CD4-positive, alpha-beta T cell treated with Interleukin-6 for 4 hours (primary cell): ENCODE measurements around the gene KAT8.
"Not testable (repeated sequence)": the region's sequence is repeated elsewhere in the genome, so short reads cannot be mapped to it uniquely, and the experiment has no call there.

Source experiments
- DNase-seq: peaks from one replicate; pipeline ENCODE4 v3.0.0-alpha.2; 2020; ENCODE audit warnings: mixed read lengths

The KAT8 gene

GRCh38 chr16:31149894-31150890 lies 32.7 kb downstream of the KAT8 start, which contains the start of gene PRSS36:
TSS of gene PRSS36 (minus strand) at chr16:31150066. CDS start at chr16:31150035, 31 bp downstream.
- no peak for DNase-seq

DNA sequence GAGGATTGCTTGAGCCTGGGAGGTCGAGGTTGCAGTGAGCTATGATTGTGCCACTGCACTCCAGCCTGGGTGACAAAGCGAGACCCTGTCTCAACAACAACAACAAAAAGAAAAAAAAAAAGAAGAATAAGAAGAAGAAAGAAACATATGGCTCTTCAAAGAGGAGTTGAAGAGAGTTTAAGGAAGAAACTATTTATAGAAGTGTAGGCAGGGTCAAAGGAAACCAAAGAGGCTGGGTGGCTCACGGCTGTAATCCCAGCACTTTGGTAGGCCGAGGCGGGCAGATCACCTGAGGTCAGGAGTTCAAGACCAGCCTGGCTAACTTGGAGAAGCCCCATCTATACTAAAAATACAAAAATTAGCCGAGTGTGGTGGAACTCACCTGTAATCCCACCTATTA lies 33.5 kb downstream of the KAT8 start:
- not testable (repeated sequence) for DNase-seq

GRCh38 chr16:31157136-31157535 lies 39.7 kb downstream of the KAT8 start:
- DNase-seq: no peak

- no peak for DNase-seq
Measured at GRCh38 chr16:31167315-31167714, 49.9 kb downstream of the KAT8 start.

DNA sequence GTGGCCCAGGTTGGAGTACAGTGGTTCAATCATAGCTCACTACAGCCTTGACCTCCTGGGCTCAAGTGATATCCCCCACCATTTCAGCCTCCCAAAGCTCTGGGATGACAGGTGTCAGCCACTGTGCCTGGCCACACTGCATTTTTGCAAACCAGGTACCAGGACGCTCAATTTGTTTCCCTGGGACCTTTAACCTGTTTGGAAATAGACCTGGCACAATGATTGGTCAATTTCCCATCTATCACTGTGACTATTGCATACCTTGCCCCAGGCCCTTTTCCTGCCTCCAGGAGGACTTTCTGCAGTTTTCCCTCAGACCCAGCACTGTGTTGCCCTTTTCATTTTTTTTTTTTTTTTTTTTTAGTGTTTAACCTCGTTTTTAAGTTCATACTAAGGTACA lies 51.4 kb downstream of the KAT8 start:
- no peak for DNase-seq

DNA sequence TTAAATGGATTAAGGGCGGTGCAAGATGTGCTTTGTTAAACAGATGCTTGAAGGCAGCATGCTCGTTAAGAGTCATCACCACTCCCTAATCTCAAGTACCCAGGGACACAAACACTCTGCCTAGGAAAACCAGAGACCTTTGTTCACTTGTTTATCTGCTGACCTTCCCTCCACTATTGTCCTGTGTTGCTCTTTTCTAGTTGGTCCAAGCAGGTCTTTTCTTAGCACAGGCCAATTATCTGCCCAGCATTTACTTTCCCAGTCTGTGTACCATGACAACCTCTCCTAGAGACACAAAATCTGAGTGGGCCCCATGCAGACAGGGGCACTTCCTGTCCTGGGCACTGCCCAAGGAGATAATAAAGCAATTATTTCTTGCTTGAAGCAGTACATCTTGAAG lies 52.6 kb downstream of the KAT8 start:
- not testable (repeated sequence) for DNase-seq

DNA sequence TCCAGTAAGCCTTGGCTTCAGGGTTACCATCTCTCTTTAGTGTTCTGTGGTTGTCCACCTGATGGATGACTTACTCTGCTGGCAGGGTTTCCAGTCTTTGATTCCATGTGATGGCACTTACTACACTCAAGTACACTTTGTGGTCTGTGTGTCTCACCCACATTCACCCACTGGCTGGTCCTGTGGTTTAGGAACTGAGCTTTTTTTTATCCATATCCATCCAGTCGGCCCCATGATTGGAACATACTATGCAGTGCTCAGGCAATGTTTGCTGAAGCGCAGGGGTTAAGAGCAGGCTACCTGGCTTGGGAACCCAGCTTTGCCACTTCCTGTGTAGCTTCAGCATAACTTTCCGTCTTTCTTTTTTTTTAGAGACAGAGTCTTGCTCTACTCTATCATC lies 59.7 kb downstream of the KAT8 start:
- peak; percentile 67 for DNase-seq

DNA sequence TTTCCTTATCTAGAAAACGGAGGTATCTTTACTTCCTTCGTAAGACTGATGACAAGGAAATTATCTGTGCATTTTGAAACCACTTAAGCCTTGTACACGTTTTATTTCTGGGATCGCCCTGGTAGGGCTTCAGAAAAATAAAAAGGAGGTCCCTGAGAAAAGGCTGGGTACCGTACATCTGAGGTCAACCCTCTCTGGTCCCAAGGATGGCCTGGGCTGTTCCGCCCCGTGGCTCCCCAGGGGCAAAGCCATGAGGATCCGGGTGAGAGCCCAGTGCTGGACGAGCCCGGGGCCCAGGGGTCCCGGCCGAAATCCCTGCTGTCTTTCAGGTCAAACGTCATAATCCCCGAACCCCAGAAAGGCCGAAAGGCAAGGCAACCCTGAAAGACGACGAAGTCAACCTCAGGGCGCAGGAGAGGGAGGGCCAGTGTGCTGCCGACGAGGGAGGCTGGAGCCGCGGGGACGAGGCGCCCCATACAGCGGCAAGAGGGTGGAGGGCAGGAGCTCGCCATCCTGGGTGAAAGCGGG lies 61.8 kb downstream of the KAT8 start:
- no peak for DNase-seq

DNA sequence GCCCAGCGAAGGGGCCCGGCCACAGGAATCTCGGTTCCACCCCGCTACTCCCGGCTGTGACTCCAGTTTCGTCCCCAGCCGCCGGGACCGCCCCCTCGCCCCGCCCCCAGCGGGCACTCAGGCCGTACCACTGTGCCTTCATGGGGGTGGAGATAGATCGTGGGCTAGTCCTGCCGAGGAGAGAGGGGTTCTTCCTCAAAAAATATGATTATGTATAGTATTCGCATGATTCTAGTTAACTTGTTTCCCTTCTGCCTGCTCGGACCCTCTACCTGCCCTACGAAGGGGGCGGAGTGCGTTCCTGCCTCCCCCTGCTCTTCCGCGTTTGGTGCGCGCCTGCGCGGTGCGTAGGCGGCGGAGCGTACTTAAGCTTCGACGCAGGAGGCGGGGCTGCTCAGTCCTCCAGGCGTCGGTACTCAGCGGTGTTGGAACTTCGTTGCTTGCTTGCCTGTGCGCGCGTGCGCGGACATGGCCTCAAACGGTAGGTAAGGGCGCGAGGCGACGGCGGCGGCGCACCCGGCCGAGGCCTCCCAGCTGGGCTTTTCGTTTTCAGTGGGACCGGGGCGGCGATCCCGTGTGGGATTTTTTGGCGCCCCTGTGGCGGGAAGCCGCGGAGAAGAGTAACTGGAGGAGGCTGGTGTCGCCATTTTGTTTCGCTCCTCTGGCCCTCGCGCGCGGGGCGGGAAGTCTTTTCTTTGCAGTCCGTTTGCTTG lies 62.4 kb downstream of the KAT8 start, which contains the start of gene FUS:
TSS of gene FUS (plus strand) at position 393 of the 713 bp plus-strand sequence. CDS start at position 469, 76 bp downstream.
- peak; percentile 91 for DNase-seq
